ENCODE measurements around the gene CACNA2D3.
A peak's percentile ranks its signal among the peaks of the same experiment; 100 is the strongest.

Gene CACNA2D3

DNA sequence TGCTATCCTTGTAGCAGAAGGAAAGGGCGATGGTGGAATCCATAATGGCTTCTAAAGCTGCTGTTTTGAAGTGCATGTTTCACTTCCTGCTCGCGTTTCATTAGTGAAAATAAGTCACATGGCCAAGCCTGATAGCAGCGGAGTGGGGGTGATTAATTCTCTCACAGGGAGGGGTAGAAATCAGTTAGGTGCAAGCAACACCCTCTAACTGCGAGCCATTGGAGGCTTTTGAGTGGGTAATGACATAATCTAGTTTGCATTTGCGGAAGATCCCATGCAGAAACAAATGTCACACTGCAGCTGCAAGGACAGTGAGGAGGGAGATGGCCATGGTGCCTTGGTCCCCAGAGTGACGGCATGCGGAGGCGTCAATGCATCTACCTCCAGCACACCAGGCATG lies 41.1 kb downstream of the CACNA2D3 start:
- TF ChIP-seq POLR2AphosphoS5 (IDR thresholded peaks at IDR 0.05; ENCODE audit: low read depth, low read length) (no peak), POU2F2 (IDR thresholded peaks at IDR 0.05; ENCODE audit: low read depth, low read length) (no peak), PAX5 (IDR thresholded peaks at IDR 0.05; ENCODE audit: insufficient read depth, low read length, severe bottlenecking) (no peak), POLR2A (IDR thresholded peaks at IDR 0.05; ENCODE audit: low read depth, low read length) (no peak), TAF1 (IDR thresholded peaks at IDR 0.05; ENCODE audit: low read depth, low read length) (no peak), SPI1 (IDR thresholded peaks at IDR 0.05; ENCODE audit: low read depth, low read length) (no peak)
- no peak for FAIRE-seq

DNA sequence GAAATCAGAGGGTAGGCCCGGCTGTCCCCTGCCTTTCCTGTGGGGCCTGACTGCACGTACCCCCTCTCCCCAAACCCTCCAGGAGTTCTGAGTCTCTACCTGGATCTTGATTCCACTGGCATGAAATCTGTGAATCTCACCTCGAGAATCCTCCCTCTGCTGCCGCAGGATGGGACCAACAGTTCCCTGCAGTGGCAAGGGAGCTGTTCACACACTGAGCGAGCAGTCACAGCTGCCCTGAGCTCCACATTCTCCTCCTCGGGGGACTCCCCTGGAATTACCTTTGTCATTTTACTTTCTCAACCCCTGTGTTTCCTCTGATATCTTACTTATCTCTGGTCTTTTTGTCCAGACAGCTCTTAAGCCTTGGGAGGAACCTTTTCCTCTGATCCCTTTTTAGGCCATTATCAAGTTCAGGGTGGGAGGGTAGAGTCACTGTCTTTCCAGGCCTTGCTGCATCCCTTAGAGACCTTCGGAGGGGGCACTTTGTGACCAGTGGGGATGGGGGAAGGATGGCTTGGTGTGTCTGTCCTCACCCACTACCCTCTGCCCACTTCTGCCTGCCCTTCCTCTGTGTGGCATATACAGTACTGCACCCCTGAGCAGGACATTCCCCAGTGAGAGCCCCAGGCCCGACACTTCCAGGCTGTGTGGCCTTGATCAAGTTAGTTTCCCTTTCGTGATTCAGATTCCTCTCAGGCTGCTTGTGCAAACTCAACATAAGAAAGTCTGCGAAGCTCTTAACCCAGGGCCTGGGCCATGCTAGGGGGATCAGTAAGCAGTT lies 42.0 kb downstream of the CACNA2D3 start:
- TF ChIP-seq POLR2AphosphoS5 (IDR thresholded peaks at IDR 0.05; ENCODE audit: low read depth, low read length) (no peak), PAX5 (IDR thresholded peaks at IDR 0.05; ENCODE audit: insufficient read depth, low read length, severe bottlenecking) (no peak), POU2F2 (IDR thresholded peaks at IDR 0.05; ENCODE audit: low read depth, low read length) (no peak), POLR2A (IDR thresholded peaks at IDR 0.05; ENCODE audit: low read depth, low read length) (no peak), SPI1 (IDR thresholded peaks at IDR 0.05; ENCODE audit: low read depth, low read length) (no peak), TAF1 (IDR thresholded peaks at IDR 0.05; ENCODE audit: low read depth, low read length) (no peak)
- DNase-seq (ENCODE audit: insufficient read length, low spot score) (no peak), FAIRE-seq (no peak)

More for the DNA sequence above, 41.1 kb downstream of the CACNA2D3 start:
- DNase-seq (ENCODE audit: insufficient read length, low spot score) = no peak

DNA sequence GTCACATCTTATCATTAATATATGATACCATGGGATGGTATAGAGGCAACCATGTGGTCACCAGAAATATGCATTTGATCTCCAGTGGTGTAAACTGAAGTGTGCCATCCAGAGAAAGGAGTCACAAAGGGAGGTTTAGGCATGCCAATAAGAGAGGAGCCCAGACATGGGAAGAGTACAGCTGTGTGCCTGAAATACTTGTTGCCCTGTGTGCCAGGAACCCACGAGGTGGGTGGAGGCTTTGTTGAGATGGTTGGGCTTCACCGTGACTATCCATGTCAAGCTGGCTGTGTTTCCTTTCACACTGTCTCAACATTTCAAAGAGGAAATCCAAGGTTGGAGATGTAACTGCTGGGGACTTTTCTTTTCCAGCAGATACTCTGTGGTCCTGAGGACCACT lies 43.5 kb downstream of the CACNA2D3 start:
- DNase-seq (ENCODE audit: insufficient read length, low spot score) = no peak
- TF ChIP-seq POLR2A (IDR thresholded peaks at IDR 0.05; ENCODE audit: low read depth, low read length) (no peak), POU2F2 (IDR thresholded peaks at IDR 0.05; ENCODE audit: low read depth, low read length) (no peak), TAF1 (IDR thresholded peaks at IDR 0.05; ENCODE audit: low read depth, low read length) (no peak), PAX5 (IDR thresholded peaks at IDR 0.05; ENCODE audit: insufficient read depth, low read length, severe bottlenecking) (no peak), POLR2AphosphoS5 (IDR thresholded peaks at IDR 0.05; ENCODE audit: low read depth, low read length) (no peak), SPI1 (IDR thresholded peaks at IDR 0.05; ENCODE audit: low read depth, low read length) (no peak)
- no peak for FAIRE-seq

DNA sequence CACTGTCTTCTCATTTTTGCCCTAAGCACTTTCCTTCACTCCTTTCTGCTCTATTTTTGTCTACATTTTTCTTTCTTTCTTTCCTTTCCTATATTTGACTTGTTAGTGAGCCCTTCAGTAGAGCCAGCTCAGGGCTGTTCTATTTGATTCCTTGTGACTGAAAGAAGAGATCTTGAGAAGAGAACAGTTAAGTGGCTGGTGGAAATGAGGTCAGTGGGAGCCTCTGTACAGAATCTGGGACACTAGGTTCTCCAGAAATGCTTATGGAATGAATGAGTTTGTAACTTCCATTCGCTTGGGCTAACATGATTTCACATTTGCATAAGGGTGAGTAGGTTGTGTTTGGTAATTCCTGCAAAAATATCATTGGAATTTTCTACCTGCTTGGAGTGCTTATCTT lies 45.6 kb downstream of the CACNA2D3 start:
- TF ChIP-seq PAX5 (IDR thresholded peaks at IDR 0.05; ENCODE audit: insufficient read depth, low read length, severe bottlenecking) = no peak
- no peak for TF ChIP-seq TAF1 (IDR thresholded peaks at IDR 0.05; ENCODE audit: low read depth, low read length)
- TF ChIP-seq POU2F2 (IDR thresholded peaks at IDR 0.05; ENCODE audit: low read depth, low read length) = no peak
- no peak for TF ChIP-seq SPI1 (IDR thresholded peaks at IDR 0.05; ENCODE audit: low read depth, low read length)
- no peak for TF ChIP-seq POLR2A (IDR thresholded peaks at IDR 0.05; ENCODE audit: low read depth, low read length)
- TF ChIP-seq POLR2AphosphoS5 (IDR thresholded peaks at IDR 0.05; ENCODE audit: low read depth, low read length) = no peak
- DNase-seq (ENCODE audit: insufficient read length, low spot score) (no peak), FAIRE-seq (no peak)

DNA sequence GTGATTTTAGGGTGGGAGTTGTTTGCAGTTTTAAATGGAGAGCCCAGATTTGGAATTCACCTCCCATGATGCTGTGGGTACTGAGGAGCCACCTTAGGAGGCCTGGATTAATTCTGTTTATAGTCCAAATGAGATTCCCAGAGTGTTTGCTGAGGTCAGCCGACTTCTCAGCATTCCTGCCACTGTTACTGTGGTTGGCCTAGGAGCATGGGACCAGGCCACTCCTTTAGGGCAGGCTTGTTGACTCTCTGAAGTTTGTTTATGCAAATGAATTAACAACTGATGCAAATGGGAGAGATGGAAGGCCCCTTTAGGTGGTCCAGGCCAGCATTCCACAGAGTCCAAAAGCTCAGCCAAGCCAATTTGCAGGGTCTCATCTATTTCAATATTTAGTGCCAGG lies 46.1 kb downstream of the CACNA2D3 start:
- TF ChIP-seq PAX5 (IDR thresholded peaks at IDR 0.05; ENCODE audit: insufficient read depth, low read length, severe bottlenecking) = no peak
- no peak for TF ChIP-seq POU2F2 (IDR thresholded peaks at IDR 0.05; ENCODE audit: low read depth, low read length)
- TF ChIP-seq SPI1 (IDR thresholded peaks at IDR 0.05; ENCODE audit: low read depth, low read length) = no peak
- TF ChIP-seq POLR2A (IDR thresholded peaks at IDR 0.05; ENCODE audit: low read depth, low read length) = no peak
- TF ChIP-seq TAF1 (IDR thresholded peaks at IDR 0.05; ENCODE audit: low read depth, low read length) = no peak
- TF ChIP-seq POLR2AphosphoS5 (IDR thresholded peaks at IDR 0.05; ENCODE audit: low read depth, low read length) = no peak
- DNase-seq (ENCODE audit: insufficient read length, low spot score) = no peak
- FAIRE-seq = no peak

DNA sequence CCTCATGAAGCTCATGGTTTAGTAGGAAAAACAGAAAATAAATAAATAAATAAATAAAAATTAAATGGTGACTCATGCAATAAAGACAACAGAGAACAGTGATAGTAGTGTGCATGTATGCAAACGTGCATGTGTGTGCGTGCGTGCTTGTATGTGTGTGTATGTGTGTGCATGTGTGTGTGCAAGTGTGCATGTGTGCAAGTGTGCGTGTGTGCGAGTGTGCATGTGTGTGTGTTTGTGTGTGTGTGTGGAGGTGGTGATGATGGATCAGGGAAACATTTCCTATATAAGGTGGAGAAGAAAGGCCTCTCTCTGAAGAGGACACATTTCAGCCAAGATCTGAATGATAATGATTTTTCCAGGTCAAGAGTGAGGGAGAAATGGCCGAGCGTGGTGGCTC lies 47.2 kb downstream of the CACNA2D3 start:
- TF ChIP-seq PAX5 (IDR thresholded peaks at IDR 0.05; ENCODE audit: insufficient read depth, low read length, severe bottlenecking) = no peak
- TF ChIP-seq POLR2AphosphoS5 (IDR thresholded peaks at IDR 0.05; ENCODE audit: low read depth, low read length) = no peak
- TF ChIP-seq SPI1 (IDR thresholded peaks at IDR 0.05; ENCODE audit: low read depth, low read length) = no peak
- TF ChIP-seq TAF1 (IDR thresholded peaks at IDR 0.05; ENCODE audit: low read depth, low read length) = no peak
- no peak for TF ChIP-seq POU2F2 (IDR thresholded peaks at IDR 0.05; ENCODE audit: low read depth, low read length)
- no peak for TF ChIP-seq POLR2A (IDR thresholded peaks at IDR 0.05; ENCODE audit: low read depth, low read length)
- FAIRE-seq (peak; percentile 31), DNase-seq (ENCODE audit: insufficient read length, low spot score) (no peak)

DNA sequence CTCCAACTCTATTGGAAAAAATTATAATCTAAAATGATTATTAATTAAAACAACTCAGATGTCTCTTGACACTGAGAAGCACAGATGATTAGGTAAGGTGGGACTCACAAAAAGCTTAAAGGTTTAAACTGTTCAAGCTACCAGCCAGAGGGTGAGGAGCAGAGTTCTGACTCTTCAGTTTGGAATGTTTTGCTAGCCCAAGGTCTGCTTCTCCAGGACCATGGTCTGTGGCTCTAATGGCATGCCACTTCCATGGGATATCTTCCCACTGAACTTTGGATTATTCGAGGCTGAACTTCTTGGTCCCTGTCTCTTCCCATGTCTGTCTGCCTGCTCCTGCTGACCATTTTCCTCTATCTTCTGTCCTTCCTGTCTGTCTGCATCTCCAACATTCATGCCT lies 49.2 kb downstream of the CACNA2D3 start:
- DNase-seq (ENCODE audit: insufficient read length, low spot score) (no peak), FAIRE-seq (no peak)
- TF ChIP-seq POLR2A (IDR thresholded peaks at IDR 0.05; ENCODE audit: low read depth, low read length) (no peak), SPI1 (IDR thresholded peaks at IDR 0.05; ENCODE audit: low read depth, low read length) (no peak), POLR2AphosphoS5 (IDR thresholded peaks at IDR 0.05; ENCODE audit: low read depth, low read length) (no peak), POU2F2 (IDR thresholded peaks at IDR 0.05; ENCODE audit: low read depth, low read length) (no peak), TAF1 (IDR thresholded peaks at IDR 0.05; ENCODE audit: low read depth, low read length) (no peak), PAX5 (IDR thresholded peaks at IDR 0.05; ENCODE audit: insufficient read depth, low read length, severe bottlenecking) (no peak)

DNA sequence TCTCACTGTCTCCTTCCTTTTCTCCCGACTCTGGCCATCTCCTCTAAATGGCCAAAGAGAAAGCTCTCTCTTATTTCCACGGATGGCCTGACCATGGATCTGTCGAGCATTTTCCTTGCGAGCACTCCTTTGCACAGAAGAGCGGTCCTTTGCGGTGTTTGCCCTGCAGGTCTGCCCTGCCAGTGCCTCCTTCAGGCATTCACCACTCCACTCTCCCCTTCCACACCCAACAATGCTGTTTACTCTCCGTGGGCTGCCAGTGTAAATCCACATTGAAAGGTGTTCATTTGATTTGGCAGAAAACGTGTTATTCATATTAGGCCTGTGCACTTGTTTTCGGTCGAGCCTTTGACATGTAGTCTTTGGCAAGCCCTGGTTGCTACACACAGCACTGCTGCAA lies 49.6 kb downstream of the CACNA2D3 start:
- TF ChIP-seq POU2F2 (IDR thresholded peaks at IDR 0.05; ENCODE audit: low read depth, low read length) = no peak
- no peak for TF ChIP-seq PAX5 (IDR thresholded peaks at IDR 0.05; ENCODE audit: insufficient read depth, low read length, severe bottlenecking)
- no peak for TF ChIP-seq POLR2A (IDR thresholded peaks at IDR 0.05; ENCODE audit: low read depth, low read length)
- no peak for TF ChIP-seq SPI1 (IDR thresholded peaks at IDR 0.05; ENCODE audit: low read depth, low read length)
- TF ChIP-seq TAF1 (IDR thresholded peaks at IDR 0.05; ENCODE audit: low read depth, low read length) = no peak
- no peak for TF ChIP-seq POLR2AphosphoS5 (IDR thresholded peaks at IDR 0.05; ENCODE audit: low read depth, low read length)
- DNase-seq (ENCODE audit: insufficient read length, low spot score) = no peak
- FAIRE-seq = no peak

DNA sequence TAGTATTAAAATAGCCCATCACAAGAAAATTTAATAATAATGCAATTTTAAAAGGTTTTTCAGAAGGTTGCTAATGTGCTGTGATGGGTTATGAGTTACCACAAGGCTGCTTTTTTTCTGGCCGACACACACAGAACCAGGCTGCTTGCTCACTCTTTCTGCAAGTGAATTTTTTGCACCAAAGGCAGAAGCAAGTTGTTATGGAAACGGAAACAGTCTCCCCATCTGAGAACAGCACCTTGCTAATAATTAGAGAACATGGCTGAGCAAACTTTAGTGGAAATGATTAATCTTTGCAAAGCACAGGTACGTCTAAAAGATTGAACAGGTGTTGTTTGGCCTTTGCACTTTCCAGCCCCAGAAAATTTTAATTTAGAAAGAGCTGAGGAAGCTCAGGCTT lies 51.0 kb downstream of the CACNA2D3 start:
- DNase-seq (ENCODE audit: insufficient read length, low spot score) (no peak), FAIRE-seq (no peak)
- TF ChIP-seq POLR2AphosphoS5 (IDR thresholded peaks at IDR 0.05; ENCODE audit: low read depth, low read length) (no peak), PAX5 (IDR thresholded peaks at IDR 0.05; ENCODE audit: insufficient read depth, low read length, severe bottlenecking) (no peak), POU2F2 (IDR thresholded peaks at IDR 0.05; ENCODE audit: low read depth, low read length) (no peak), SPI1 (IDR thresholded peaks at IDR 0.05; ENCODE audit: low read depth, low read length) (no peak)

Data from GM12891 (cell line).